Activated effector memory CD4-positive, alpha-beta T cell treated with Interleukin-2 at 50 U/mL for 16 hours (primary cell): ENCODE results near the gene CAPN7.

Source experiments
- DNase-seq: peaks from one replicate; pipeline ENCODE4 v3.0.0-alpha.2; 2020

Gene CAPN7

GRCh38 chr3:15301761-15302160 lies 95.7 kb downstream of the CAPN7 start:
- no peak for DNase-seq
